Measurements from ENCODE around the gene TLR9. TPM values are rescaled to one million over a fixed set of nuclear protein-coding genes. Genes with fewer than 3 reads are reported as not detected.
"Not testable (repeated sequence)": the region's sequence is repeated elsewhere in the genome, so short reads cannot be mapped to it uniquely, and the experiment has no call there.

Gene TLR9
- polyA plus RNA-seq (ENCODE audit: insufficient read depth in 1 of 5, insufficient read length in 5 of 5, low replicate concordance in 1 of 5) = under 1 TPM; 0.20 to 0.59 (median 0.31) TPM
- long read RNA-seq, donor 1 = 0 reads
- long read RNA-seq, donor 2 = 0 reads
- long read RNA-seq, donor 3 = 0 reads
- long read RNA-seq, donor 4 = 0 reads
- long read RNA-seq, donor 5, partial matches to known transcripts = 0 of 1 reads
- long read RNA-seq, donor 5, other reads (novel, unspliced or antisense) = 0 of 1 reads
- long read RNA-seq, donor 6, partial matches to known transcripts = 0 of 1 reads
- long read RNA-seq, donor 6, other reads (novel, unspliced or antisense) = 0 of 1 reads
- long read RNA-seq, donor 7 = 0 reads
- long read RNA-seq, donor 8 = 0 reads

DNA sequence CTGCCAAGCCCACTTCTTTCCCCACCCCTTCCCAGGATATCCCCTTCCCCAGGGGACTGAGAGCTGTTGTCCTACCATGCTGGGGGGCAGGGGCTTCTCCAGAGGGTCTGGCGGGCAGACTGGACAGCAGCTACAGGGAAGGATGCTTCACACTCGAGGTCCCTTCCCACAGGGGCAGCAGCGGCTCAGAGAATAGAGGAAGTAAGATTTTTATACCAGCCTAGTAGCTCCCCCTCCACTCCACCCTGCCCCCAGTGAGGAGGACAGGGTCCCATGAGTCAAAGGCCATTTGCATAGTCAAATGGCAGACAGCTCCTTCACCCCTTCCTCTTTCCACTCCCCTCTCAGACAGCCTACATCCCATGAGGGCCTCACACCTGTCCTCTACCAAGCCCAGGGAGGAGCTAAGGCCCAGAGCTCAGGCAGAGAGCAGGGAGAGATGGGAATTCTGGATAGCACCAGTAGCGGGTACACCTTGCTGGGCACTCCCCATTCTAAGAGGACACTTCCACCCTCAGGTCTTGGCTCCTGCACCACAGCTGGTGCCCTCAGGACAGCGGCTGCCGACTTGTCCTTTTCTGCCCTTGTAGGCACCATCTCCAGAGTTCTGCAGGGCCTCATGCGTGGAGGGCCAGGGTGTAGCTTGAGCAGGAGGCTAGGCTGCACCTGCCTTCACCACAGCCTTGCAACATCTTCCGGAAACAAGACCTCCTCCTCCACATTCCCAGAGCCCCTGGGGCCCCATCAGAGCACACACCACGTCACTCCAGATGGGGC is at the start of gene TLR9:
Gene TLR9 (minus strand): TSS at position 194 of the 777 bp plus-strand sequence. CDS start 116 bp downstream, at position 78.
- DNase-seq = no peak

DNA sequence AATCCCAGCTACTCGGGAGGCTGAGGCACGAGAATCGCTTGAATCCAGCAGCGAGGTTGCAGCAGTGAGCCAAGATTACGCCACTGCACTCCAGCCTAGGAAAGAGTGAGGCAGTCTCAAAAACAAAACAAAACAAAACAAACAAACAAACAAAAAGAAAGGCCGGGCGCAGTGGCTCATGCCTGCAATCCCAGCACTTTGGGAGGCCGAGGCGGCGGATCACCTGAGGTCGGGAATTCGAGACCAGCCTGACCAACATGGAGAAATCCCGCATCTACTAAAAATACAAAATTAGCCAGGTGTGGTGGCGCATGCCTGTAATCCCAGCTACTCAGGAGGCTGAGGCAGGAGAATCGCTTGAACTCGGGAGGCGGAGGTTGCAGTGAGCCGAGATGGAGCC is 49.3 kb upstream of the TLR9 start:
- DNase-seq = not testable (repeated sequence)

DNA sequence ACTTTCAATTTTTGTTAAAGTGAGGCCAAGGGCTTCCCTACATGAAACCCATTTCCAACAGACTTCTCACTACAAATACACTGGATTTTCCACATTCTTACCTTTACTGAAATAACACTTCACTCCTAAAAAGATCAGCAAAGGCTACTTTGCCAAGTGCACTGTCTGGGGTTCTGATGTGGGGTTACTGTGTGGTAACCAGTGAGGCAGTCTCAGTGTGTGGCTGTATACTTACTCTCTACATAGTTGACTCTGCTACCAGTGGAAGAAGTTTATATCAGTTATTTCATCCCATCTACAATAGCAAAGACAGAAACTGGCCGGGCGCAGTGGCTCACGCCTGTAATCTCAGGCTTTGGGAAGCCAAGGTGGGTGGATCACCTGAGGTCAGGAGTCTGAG is 47.4 kb upstream of the TLR9 start:
- DNase-seq = no peak

DNA sequence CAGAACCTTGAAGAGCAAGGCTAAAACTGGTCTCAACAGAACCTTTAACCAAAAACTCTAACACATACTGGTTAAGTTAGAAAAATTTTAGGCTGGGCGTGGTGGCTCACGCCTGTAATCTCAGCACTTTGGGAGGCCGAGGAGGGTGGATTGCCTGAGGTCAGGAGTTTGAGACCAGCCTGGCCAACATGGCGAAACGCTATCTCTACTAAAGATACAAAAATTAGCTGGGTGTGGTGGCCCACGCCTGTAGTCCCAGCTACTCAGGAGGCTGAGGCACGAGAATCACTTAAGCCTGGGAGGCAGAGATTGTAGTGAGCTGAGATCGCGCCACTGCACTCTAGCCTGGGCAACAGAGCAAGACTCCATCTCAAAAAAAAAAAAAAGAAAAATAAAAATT is 46.7 kb upstream of the TLR9 start:
- DNase-seq = not testable (repeated sequence)

GRCh38 chr3:52270252-52270754 is 44.9 kb upstream of the TLR9 start:
- no peak for DNase-seq

- DNase-seq = no peak
These were observed 44.3 kb upstream of the TLR9 start for GRCh38 chr3:52269776-52270175.

DNA sequence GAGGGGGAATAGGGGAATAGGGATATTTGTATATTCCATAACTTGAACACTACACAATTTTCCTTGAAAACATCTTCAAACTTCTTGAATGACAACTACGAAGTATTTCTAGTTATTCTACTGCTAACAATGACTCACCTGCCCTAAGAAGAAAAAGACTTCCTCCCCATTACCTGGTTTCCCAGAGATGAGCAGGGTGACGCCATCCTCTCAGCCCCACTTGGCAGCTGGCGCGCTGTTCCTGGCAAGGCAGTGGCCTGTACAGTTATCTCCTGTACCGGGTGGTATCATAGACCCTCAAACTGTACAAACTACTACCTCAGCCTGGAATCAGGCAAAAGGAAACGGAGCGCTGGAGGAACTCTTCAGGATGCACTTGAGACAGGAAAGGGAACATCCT is 42.6 kb upstream of the TLR9 start:
- no peak for DNase-seq

GRCh38 chr3:52265387-52265786 is 39.9 kb upstream of the TLR9 start:
- DNase-seq = no peak

DNA sequence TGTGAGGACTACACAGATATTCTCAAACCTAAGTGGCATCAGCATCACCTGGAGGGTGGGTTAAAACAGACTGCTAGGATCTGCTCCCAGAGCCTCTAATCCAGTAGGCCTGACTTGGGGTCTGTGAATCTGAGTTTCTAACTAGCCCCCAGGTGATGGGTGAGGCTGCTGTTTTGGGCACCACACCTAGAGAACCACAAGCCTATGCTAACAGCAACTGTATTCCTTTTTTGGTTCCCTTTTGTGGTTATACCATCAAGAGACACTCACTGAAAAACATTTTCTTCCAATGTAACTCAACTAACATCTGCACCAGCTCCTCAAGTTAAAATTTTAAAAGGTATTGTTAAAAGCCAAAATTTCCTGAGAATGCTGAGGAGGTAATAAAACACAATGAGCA is 37.0 kb upstream of the TLR9 start:
- no peak for DNase-seq

- no peak for DNase-seq
These were observed 34.0 kb upstream of the TLR9 start for GRCh38 chr3:52259448-52259847.

GRCh38 chr3:52259035-52259434 is 33.6 kb upstream of the TLR9 start:
- no peak for DNase-seq

- DNase-seq = no peak
These were observed 32.5 kb upstream of the TLR9 start for GRCh38 chr3:52257911-52258310.

GRCh38 chr3:52256622-52257021 is 31.2 kb upstream of the TLR9 start:
- DNase-seq = no peak

- DNase-seq = no peak
These were observed 30.7 kb upstream of the TLR9 start for GRCh38 chr3:52256159-52256558.

DNA sequence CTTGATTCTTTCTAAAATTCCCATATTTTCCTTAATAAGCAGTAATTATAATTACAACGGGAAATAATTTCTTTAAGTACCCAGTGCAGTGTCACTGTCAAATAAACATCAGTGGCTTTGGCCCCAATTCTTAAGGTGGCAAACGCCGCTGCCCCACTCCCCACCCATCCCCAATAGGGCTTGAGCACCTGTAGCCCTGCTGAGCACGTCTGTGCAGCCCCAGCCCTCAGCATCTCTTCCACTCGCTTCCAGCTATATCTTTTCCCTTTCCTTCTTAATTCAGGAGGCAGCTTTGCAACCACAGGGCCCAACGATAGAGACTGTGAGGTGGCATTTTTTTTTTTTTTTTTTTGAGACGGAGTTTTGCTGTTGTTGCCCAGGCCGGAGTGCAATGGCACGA is 29.2 kb upstream of the TLR9 start:
- DNase-seq = no peak

DNA sequence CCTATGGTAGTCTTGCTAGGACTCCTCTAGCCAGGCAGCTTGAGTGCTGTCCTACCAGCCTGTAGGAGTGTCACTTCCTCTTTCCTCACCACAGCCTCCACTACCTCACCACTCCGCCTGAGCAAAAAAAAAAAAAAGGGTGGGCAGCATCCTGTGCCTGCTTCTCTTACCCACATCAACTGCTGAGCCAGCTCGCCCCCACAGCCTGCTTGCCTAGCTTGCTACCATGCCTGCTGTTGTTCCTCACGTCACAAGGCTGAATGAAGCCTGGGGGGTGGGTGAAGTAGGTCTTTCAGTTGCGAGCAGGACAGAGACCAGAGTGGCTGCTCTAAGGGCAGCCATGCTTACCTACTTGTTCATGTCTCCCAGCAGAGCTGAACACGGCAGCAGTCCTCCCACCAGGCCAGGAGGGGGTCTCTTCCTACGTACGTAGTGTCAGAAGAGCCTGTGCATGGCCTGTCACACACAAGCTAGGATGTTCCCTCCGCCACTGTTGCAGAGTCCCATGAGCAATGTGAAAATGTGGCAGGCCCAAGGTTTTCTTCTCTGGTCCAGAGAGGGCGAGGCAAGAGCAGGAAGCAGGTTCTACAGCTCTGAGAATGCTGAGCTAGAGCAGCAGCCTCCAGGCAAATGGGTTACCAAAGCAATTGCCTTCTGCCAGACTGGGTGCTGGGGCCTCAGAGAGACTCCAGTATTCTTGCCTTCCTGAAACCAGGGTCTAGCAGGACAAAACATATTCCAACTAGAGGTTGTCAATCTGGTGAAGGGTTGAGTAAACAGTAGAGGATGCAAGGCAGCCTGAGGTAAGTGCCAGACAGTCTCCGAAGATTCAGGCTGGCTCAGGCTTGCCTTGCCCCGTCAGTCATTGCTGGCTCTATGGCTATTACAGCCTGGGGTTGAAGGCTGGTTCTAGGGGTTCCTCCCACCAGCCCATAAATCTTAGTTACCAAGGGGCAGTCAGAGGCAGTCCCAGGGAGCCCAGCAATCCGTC is 28.2 kb upstream of the TLR9 start:
- DNase-seq = no peak

DNA sequence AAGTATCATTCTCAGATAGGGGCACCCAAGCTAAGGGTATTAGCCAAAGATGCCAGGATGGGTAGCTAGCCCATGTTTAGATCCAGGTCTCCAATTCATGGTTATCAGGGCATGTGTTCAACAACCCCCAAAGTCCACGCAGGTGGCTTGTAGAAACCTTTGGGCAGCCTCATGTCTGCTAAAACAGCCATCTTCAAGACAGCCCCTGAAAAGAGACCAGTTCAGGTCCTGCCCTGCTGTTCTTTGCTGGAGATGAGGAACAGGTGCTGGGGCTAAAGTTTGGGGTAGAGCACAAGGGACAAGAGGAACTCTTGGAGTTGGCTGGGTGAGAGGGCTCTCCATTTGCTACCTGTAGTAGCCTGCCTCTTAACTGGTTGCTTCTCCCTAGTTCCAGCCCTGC is 24.7 kb upstream of the TLR9 start:
- no peak for DNase-seq

GRCh38 chr3:52249683-52250082 is 24.2 kb upstream of the TLR9 start:
- no peak for DNase-seq

GRCh38 chr3:52248816-52249547 is 23.5 kb upstream of the TLR9 start:
- DNase-seq = no peak

- DNase-seq = no peak
These were observed 22.7 kb upstream of the TLR9 start for GRCh38 chr3:52248165-52248541.
